Nephron (organoid): ENCODE results near the gene NOVA2.
A peak's percentile ranks its signal among the peaks of the same experiment; 100 is the strongest.
"Not testable (repeated sequence)": the region's sequence is repeated elsewhere in the genome, so short reads cannot be mapped to it uniquely, and the experiment has no call there.

Experiments used
- H3K27ac Mint-ChIP-seq, 3 experiments: 2 replicates each; pipeline ENCODE4 v1.8.0; 2020; ENCODE audit warnings: mixed read lengths in 3 of 3, mild to moderate bottlenecking in 2 of 3, moderate library complexity in 1 of 3
- H3K27me3 Mint-ChIP-seq: 2 replicates; pipeline ENCODE4 v1.8.0; 2021; ENCODE audit warnings: low read depth, mild to moderate bottlenecking, moderate library complexity, mixed read lengths
- H3K36me3 Mint-ChIP-seq: 2 replicates; pipeline ENCODE4 v1.8.0; 2020; ENCODE audit warnings: low read depth, mixed read lengths
- H3K4me1 Mint-ChIP-seq: 2 replicates; pipeline ENCODE4 v1.8.0; 2020; ENCODE audit warnings: mixed read lengths
- H3K4me3 Mint-ChIP-seq, 3 experiments: 2 replicates each; pipeline ENCODE4 v1.8.0; 2020; ENCODE audit warnings: mild to moderate bottlenecking in 3 of 3, mixed read lengths in 3 of 3, moderate library complexity in 2 of 3
- H3K9me3 Mint-ChIP-seq: 2 replicates; pipeline ENCODE4 v1.8.0; 2020; ENCODE audit warnings: mixed read lengths
- CTCF ChIP-seq, 3 experiments: fragments of 200-600 bp; sonication (generic); IDR thresholded peaks; one replicate each; pipeline ENCODE4 v1.5.0; 2021; ENCODE audit warnings: antibody characterized with exemption in 3 of 3; ENCODE audit not compliant: unreplicated experiment in 3 of 3

Gene NOVA2

GRCh38 chr19:45899253-45899652 is 74.4 kb downstream of the NOVA2 start:
- no peak overlapping the region for H3K27ac Mint-ChIP-seq

GRCh38 chr19:45897261-45897812 is 76.3 kb downstream of the NOVA2 start:
- H3K4me1 Mint-ChIP-seq: peaks cover 5% of the 10 kb centered on the region
- H3K4me3 Mint-ChIP-seq: no peak overlapping the region
- H3K36me3 Mint-ChIP-seq: peaks cover 34% of the 10 kb centered on the region
- no peaks in the 10 kb centered on the region for H3K9me3 Mint-ChIP-seq
- H3K27ac Mint-ChIP-seq: no peak overlapping the region
- peaks cover 18% of the 10 kb centered on the region for H3K27me3 Mint-ChIP-seq
- no peak for TF ChIP-seq CTCF (IDR thresholded peaks at IDR 0.05; ENCODE audit: unreplicated experiment in 3 of 3)

More at GRCh38 chr19:45899253-45899652, 74.4 kb downstream of the NOVA2 start:
- peaks cover 34% of the 10 kb centered on the region for H3K36me3 Mint-ChIP-seq
- peaks cover 19% of the 10 kb centered on the region for H3K27me3 Mint-ChIP-seq
- no peak for TF ChIP-seq CTCF (IDR thresholded peaks at IDR 0.05; ENCODE audit: unreplicated experiment in 3 of 3)
- peak overlapping the region in 1 of 3 experiments; percentile 44 for H3K4me3 Mint-ChIP-seq
- H3K4me1 Mint-ChIP-seq: peaks cover 5% of the 10 kb centered on the region
- no peaks in the 10 kb centered on the region for H3K9me3 Mint-ChIP-seq

DNA sequence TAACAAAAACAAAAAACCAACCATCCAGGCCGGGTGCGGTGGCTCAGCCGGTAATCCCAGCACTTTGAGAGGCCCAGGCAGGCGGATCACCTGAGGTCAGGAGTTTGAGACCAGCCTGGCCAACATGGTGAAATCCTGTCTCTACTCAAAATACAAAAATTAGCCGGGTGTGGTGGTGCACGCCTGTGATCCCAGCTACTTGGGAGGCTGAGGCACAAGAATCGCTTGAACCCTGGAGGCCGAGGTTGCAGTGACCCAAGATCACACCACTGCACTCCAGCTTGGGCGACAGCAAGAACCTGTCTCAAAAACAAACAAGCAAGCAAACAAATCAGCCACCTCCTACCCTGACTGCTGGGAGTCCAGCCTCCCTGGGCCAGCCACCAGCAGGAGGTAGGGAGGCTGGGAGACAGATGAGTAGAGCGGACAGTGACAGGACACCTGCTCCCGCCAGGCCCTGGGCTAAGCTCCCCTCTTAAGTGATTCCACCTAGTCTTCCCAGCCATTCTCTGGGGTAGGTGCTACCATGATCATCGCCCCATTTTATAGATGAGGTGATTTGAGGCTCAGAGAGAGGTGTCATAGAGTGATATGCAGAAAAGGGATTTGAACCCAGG is 77.6 kb downstream of the NOVA2 start:
- H3K4me1 Mint-ChIP-seq, H3K4me3 Mint-ChIP-seq, H3K27me3 Mint-ChIP-seq, H3K9me3 Mint-ChIP-seq: not testable (repeated sequence)
- Mint-ChIP-seq H3K36me3 (peaks cover 34% of the 10 kb centered on the region), H3K27ac (peak overlapping the region in 1 of 3 experiments; percentile 79)

- H3K27me3 Mint-ChIP-seq: peaks cover 4% of the 10 kb centered on the region
- H3K4me1 Mint-ChIP-seq: peaks cover 1% of the 10 kb centered on the region
- H3K36me3 Mint-ChIP-seq: peaks cover 29% of the 10 kb centered on the region
- H3K4me3 Mint-ChIP-seq: no peak overlapping the region
- peak overlapping the region in 1 of 3 experiments; percentile 79 for H3K27ac Mint-ChIP-seq
- no peaks in the 10 kb centered on the region for H3K9me3 Mint-ChIP-seq
- TF ChIP-seq CTCF (IDR thresholded peaks at IDR 0.05; ENCODE audit: unreplicated experiment in 3 of 3): no peak
These were observed 78.1 kb downstream of the NOVA2 start for GRCh38 chr19:45895519-45895972.

GRCh38 chr19:45890877-45891276 is 82.8 kb downstream of the NOVA2 start:
- Mint-ChIP-seq H3K36me3 (peaks cover 15% of the 10 kb centered on the region), H3K4me3 (no peak overlapping the region)
- TF ChIP-seq CTCF (IDR thresholded peaks at IDR 0.05; ENCODE audit: unreplicated experiment in 3 of 3): no peak

DNA sequence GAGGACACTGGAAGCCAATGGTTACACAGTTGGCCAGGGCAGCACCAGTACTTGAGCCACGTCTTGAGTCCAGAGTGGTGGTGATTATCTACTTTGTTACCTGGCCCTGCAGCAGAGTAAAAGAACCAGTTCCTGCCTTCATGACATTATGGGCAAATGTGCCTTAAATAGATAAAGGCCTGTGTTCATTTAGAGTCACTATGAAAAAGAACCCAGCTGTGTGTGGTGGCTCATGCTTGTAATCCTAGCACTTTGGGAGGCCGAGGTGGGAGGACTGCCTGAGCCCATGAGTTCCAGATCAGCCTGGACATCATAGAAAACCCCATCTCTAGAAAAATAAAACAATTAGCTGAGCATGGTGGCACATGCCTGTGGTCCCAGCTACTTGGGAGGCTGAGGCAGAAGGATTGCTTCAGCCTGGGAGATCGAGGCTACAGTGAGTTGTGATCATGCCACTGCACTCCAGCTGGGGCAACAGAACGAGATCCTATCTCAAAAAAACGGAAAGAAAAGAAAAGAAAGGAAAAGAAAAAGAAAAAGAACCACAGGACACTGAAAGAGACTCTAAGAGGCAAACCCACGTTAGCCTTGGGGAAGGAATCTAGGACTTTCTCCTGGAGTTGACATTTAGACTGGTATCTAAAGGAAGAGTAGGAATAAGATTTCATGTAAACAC is 84.3 kb downstream of the NOVA2 start:
- H3K4me3 Mint-ChIP-seq: no peak overlapping the region
- no peaks in the 10 kb centered on the region for H3K9me3 Mint-ChIP-seq
- H3K27ac Mint-ChIP-seq: no peak overlapping the region
- peaks cover 5% of the 10 kb centered on the region for H3K36me3 Mint-ChIP-seq
- no peaks in the 10 kb centered on the region for H3K27me3 Mint-ChIP-seq
- no peak for TF ChIP-seq CTCF (IDR thresholded peaks at IDR 0.05; ENCODE audit: unreplicated experiment in 3 of 3)
- peaks cover 12% of the 10 kb centered on the region for H3K4me1 Mint-ChIP-seq

More at GRCh38 chr19:45890877-45891276, 82.8 kb downstream of the NOVA2 start:
- H3K9me3 Mint-ChIP-seq: no peaks in the 10 kb centered on the region
- H3K4me1 Mint-ChIP-seq: peaks cover 10% of the 10 kb centered on the region
- H3K27ac Mint-ChIP-seq: no peak overlapping the region
- no peaks in the 10 kb centered on the region for H3K27me3 Mint-ChIP-seq
